B cell (primary cell): ENCODE data around the gene SMIM3.

ENCODE experiments used
- EZH2 ChIP-seq: IDR thresholded peaks from 2 replicates; pipeline ENCODE4 v1.6.1; 2012; ENCODE audit warnings: borderline replicate concordance, low read depth, mild to moderate bottlenecking, moderate library complexity, low read length; ENCODE audit not compliant: insufficient read depth, poor library complexity, severe bottlenecking
- TF ChIP-seq, protein P1 (sequence below): fragments of 200-600 bp; IDR thresholded peaks from one replicate; pipeline ENCODE4 v1.8.0; 2022; ENCODE audit warnings: antibody characterized with exemption, mild to moderate bottlenecking

DNA sequence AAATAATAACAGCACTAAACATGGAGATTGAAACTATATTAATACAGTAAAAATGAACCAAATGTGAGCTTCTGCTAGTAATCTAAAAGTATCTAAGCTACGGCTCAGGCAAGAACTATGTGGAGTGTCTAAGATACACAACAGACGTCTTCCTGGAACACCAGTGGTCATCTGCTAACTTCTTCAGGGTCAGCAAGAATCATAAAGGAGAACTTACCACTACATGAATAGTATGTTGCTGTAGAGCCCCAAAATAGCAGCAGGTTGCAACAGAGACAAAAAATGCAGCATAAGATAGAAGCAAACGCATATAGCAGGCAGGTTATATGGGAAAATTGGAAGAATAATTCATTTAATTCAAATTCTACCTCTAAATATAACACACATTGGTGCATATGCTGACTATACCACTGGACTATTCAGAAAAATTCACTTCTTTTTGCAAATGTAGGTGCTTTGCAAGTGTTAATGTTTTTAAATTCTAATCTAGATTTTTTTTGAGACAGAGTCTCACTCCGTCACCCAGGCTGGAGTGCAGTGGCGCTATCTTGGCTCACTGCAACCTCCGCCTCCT, 46.8 kb upstream of the SMIM3 start:
- TF ChIP-seq, protein P1, sequence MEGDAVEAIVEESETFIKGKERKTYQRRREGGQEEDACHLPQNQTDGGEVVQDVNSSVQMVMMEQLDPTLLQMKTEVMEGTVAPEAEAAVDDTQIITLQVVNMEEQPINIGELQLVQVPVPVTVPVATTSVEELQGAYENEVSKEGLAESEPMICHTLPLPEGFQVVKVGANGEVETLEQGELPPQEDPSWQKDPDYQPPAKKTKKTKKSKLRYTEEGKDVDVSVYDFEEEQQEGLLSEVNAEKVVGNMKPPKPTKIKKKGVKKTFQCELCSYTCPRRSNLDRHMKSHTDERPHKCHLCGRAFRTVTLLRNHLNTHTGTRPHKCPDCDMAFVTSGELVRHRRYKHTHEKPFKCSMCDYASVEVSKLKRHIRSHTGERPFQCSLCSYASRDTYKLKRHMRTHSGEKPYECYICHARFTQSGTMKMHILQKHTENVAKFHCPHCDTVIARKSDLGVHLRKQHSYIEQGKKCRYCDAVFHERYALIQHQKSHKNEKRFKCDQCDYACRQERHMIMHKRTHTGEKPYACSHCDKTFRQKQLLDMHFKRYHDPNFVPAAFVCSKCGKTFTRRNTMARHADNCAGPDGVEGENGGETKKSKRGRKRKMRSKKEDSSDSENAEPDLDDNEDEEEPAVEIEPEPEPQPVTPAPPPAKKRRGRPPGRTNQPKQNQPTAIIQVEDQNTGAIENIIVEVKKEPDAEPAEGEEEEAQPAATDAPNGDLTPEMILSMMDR: no peak
- no peak for TF ChIP-seq EZH2
